ENCODE results near the gene BIRC6. TPM values are rescaled to one million over a fixed set of nuclear protein-coding genes. Genes with fewer than 3 reads are reported as not detected.

BIRC6 gene
- total RNA-seq, 1 experiment from 2014 or later = 96.7 TPM

- Histone ChIP-seq H3K4me3 (ENCODE audit: low read depth, low read length) (no peak overlapping the region), H3K27me3 (replicated peaks; ENCODE audit: control insufficient read depth, insufficient read depth, low read length) (no peaks in the 10 kb centered on the region), H3K36me3 (ENCODE audit: control insufficient read depth, insufficient read depth, low read length) (no peaks in the 10 kb centered on the region; the same call in 1 of the 2 replicates), H3K4me1 (peaks cover 13% of the 10 kb centered on the region; the same call in 1 of the 2 replicates), H3K9me3 (no peaks in the 10 kb centered on the region)
- no peak overlapping the region for H3K4me3 Mint-ChIP-seq (ENCODE audit: unreplicated experiment)
- TF ChIP-seq CTCF (IDR thresholded peaks at IDR 0.05; ENCODE audit: insufficient read depth in 1 of 2, low read depth in 1 of 2, low read length in 1 of 2, severe bottlenecking in 1 of 2, unreplicated experiment in 1 of 2) = no peak
- BruUV-seq (replicated peaks) = no TSS peak
- H3K27me3 Mint-ChIP-seq (ENCODE audit: insufficient read depth, unreplicated experiment) = no peaks in the 10 kb centered on the region
- DNase-seq = no peak
- intact Hi-C loops (cut with micrococcal nuclease; ENCODE audit: unreplicated experiment) = no loop called here
- peaks cover 8% of the 10 kb centered on the region for H3K4me1 Mint-ChIP-seq (ENCODE audit: low read depth, unreplicated experiment)
- peak overlapping the region; percentile 34 for H3K27ac Mint-ChIP-seq (ENCODE audit: unreplicated experiment)
- ChIA-PET CTCF (no interaction called here), POLR2A (no interaction called here)
- no peaks in the 10 kb centered on the region for H3K9me3 Mint-ChIP-seq (ENCODE audit: unreplicated experiment)
- peaks cover 29% of the 10 kb centered on the region for H3K36me3 Mint-ChIP-seq (ENCODE audit: insufficient read depth, unreplicated experiment)
Observed at GRCh38 chr2:32402091-32402490, 45.3 kb downstream of the BIRC6 start.

- Mint-ChIP-seq H3K27ac (ENCODE audit: unreplicated experiment) (no peak overlapping the region), H3K36me3 (ENCODE audit: insufficient read depth, unreplicated experiment) (peaks cover 42% of the 10 kb centered on the region), H3K27me3 (ENCODE audit: insufficient read depth, unreplicated experiment) (no peaks in the 10 kb centered on the region), H3K4me1 (ENCODE audit: low read depth, unreplicated experiment) (peaks cover 8% of the 10 kb centered on the region), H3K9me3 (ENCODE audit: unreplicated experiment) (no peaks in the 10 kb centered on the region), H3K4me3 (ENCODE audit: unreplicated experiment) (no peak overlapping the region)
- no peak for TF ChIP-seq CTCF (IDR thresholded peaks at IDR 0.05; ENCODE audit: insufficient read depth in 1 of 2, low read depth in 1 of 2, low read length in 1 of 2, severe bottlenecking in 1 of 2, unreplicated experiment in 1 of 2)
- CTCF ChIA-PET = no interaction called here
- POLR2A ChIA-PET = no interaction called here
- intact Hi-C loops (cut with micrococcal nuclease; ENCODE audit: unreplicated experiment) = no loop called here
- DNase-seq = no peak
- no peaks in the 10 kb centered on the region; the same call in 1 of the 2 replicates for H3K36me3 ChIP-seq (ENCODE audit: control insufficient read depth, insufficient read depth, low read length)
- H3K9me3 ChIP-seq = no peaks in the 10 kb centered on the region
- peaks cover 13% of the 10 kb centered on the region; the same call in 1 of the 2 replicates for H3K4me1 ChIP-seq
- H3K4me3 ChIP-seq (ENCODE audit: low read depth, low read length) = no peak overlapping the region
- H3K27me3 ChIP-seq (replicated peaks; ENCODE audit: control insufficient read depth, insufficient read depth, low read length) = no peaks in the 10 kb centered on the region
- no TSS peak for BruUV-seq (replicated peaks)
Observed at GRCh38 chr2:32403782-32404181, 47.0 kb downstream of the BIRC6 start.

- no peak overlapping the region for H3K4me3 Mint-ChIP-seq (ENCODE audit: unreplicated experiment)
- BruUV-seq (replicated peaks) = no TSS peak
- no peaks in the 10 kb centered on the region; the same call in 1 of the 2 replicates for H3K36me3 ChIP-seq (ENCODE audit: control insufficient read depth, insufficient read depth, low read length)
Observed at GRCh38 chr2:32404691-32405090, 47.9 kb downstream of the BIRC6 start.

More at GRCh38 chr2:32404691-32405090, 47.9 kb downstream of the BIRC6 start:
- H3K4me1 ChIP-seq = peaks cover 13% of the 10 kb centered on the region; the same call in 1 of the 2 replicates
- no peak overlapping the region for H3K4me3 ChIP-seq (ENCODE audit: low read depth, low read length)
- no peak for DNase-seq
- intact Hi-C loops (cut with micrococcal nuclease; ENCODE audit: unreplicated experiment) = no loop called here
- Mint-ChIP-seq H3K9me3 (ENCODE audit: unreplicated experiment) (no peaks in the 10 kb centered on the region), H3K36me3 (ENCODE audit: insufficient read depth, unreplicated experiment) (peaks cover 42% of the 10 kb centered on the region), H3K27ac (ENCODE audit: unreplicated experiment) (no peak overlapping the region), H3K27me3 (ENCODE audit: insufficient read depth, unreplicated experiment) (no peaks in the 10 kb centered on the region), H3K4me1 (ENCODE audit: low read depth, unreplicated experiment) (peaks cover 8% of the 10 kb centered on the region)
- no peak for TF ChIP-seq CTCF (IDR thresholded peaks at IDR 0.05; ENCODE audit: insufficient read depth in 1 of 2, low read depth in 1 of 2, low read length in 1 of 2, severe bottlenecking in 1 of 2, unreplicated experiment in 1 of 2)
- ChIA-PET POLR2A (no interaction called here), CTCF (no interaction called here)
- H3K9me3 ChIP-seq = no peaks in the 10 kb centered on the region
- no peaks in the 10 kb centered on the region for H3K27me3 ChIP-seq (replicated peaks; ENCODE audit: control insufficient read depth, insufficient read depth, low read length)

All from Caco-2 (cell line).